GM19455 (cell line): Measurements from ENCODE around the gene LAMTOR4.
"Not testable (repeated sequence)": the region's sequence is repeated elsewhere in the genome, so short reads cannot be mapped to it uniquely, and the experiment has no call there.

ENCODE experiments used
- ATAC-seq: cut with Tn5 transposase; IDR thresholded peaks from one replicate; pipeline ENCODE4 v1.9.1; 2021; ENCODE audit not compliant: unreplicated experiment

Gene LAMTOR4

GRCh38 chr7:100195222-100195621, 46.5 kb downstream of the LAMTOR4 start:
- no peak for ATAC-seq

- ATAC-seq, result not testable (repeated sequence)
Measured at GRCh38 chr7:100195901-100196322, 47.2 kb downstream of the LAMTOR4 start.

- ATAC-seq, result no peak
Measured at GRCh38 chr7:100198266-100198665, 49.5 kb downstream of the LAMTOR4 start.

- no peak for ATAC-seq
Measured at GRCh38 chr7:100200693-100201092, 52.0 kb downstream of the LAMTOR4 start.
